Hepatocyte (in vitro differentiated cells): ENCODE measurements around the gene GRXCR1. TPM values are rescaled to one million over a fixed set of nuclear protein-coding genes. Genes with fewer than 3 reads are reported as not detected.

Source experiments
- DNase-seq: peaks from one replicate; pipeline ENCODE4 v3.0.0-alpha.2; 2016; ENCODE audit warnings: low spot score
- H2AFZ ChIP-seq: fragments of 200-600 bp; sonication (generic); 2 replicates; pipeline ENCODE4 v1.6.0; 2016; ENCODE audit warnings: antibody characterized with exemption, mild to moderate bottlenecking
- H3K27ac ChIP-seq: fragments of 200-600 bp; sonication (generic); 2 replicates; pipeline ENCODE4 v1.5.1; 2016; ENCODE audit warnings: mild to moderate bottlenecking
- H3K27me3 ChIP-seq: fragments of 200-600 bp; sonication (generic); 2 replicates; pipeline ENCODE4 v1.6.1; 2016
- H3K36me3 ChIP-seq: fragments of 200-600 bp; sonication (generic); replicated peaks from 2 replicates; pipeline ENCODE4 v1.5.1; 2016; ENCODE audit warnings: low read depth; ENCODE audit not compliant: insufficient read depth
- H3K4me1 ChIP-seq: fragments of 200-600 bp; sonication (generic); 2 replicates; pipeline ENCODE4 v1.5.1; 2016; ENCODE audit warnings: mild to moderate bottlenecking, moderate library complexity; ENCODE audit not compliant: insufficient read depth
- H3K4me2 ChIP-seq: fragments of 200-600 bp; sonication (generic); 2 replicates; pipeline ENCODE4 v1.6.0; 2016
- H3K4me3 ChIP-seq: fragments of 200-600 bp; sonication (generic); 2 replicates; pipeline ENCODE4 v1.5.1; 2016; ENCODE audit warnings: mild to moderate bottlenecking
- H3K79me2 ChIP-seq: fragments of 200-600 bp; sonication (generic); 2 replicates; pipeline ENCODE4 v1.6.0; 2017; ENCODE audit warnings: mild to moderate bottlenecking
- H3K9me2 ChIP-seq: fragments of 200-600 bp; sonication (generic); replicated peaks from 2 replicates; pipeline ENCODE4 v1.6.0; 2017; ENCODE audit warnings: mild to moderate bottlenecking; ENCODE audit not compliant: insufficient read depth
- H3K9me3 ChIP-seq: fragments of 200-600 bp; sonication (generic); 2 replicates; pipeline ENCODE4 v1.5.1; 2016; ENCODE audit warnings: low read depth, mild to moderate bottlenecking
- H4K20me1 ChIP-seq: fragments of 200-600 bp; sonication (generic); 2 replicates; pipeline ENCODE4 v1.6.0; 2016; ENCODE audit warnings: mild to moderate bottlenecking; ENCODE audit not compliant: insufficient read depth, poor library complexity, severe bottlenecking
- CTCF ChIP-seq: fragments of 200-600 bp; sonication (generic); IDR thresholded peaks from 2 replicates; pipeline ENCODE4 v1.5.1; 2016; ENCODE audit warnings: antibody characterized with exemption, mild to moderate bottlenecking; ENCODE audit not compliant: poor library complexity
- EZH2 ChIP-seq: fragments of 200-600 bp; sonication (generic); IDR thresholded peaks from 2 replicates; pipeline ENCODE4 v1.6.1; 2016; ENCODE audit warnings: antibody characterized with exemption, mild to moderate bottlenecking, borderline replicate concordance
- EZH2phosphoT487 ChIP-seq: fragments of 200-600 bp; sonication (generic); IDR thresholded peaks from one replicate; pipeline ENCODE4 v1.6.1; 2018; ENCODE audit warnings: antibody characterized with exemption, mild to moderate bottlenecking, low read depth, moderate library complexity; ENCODE audit not compliant: unreplicated experiment, severe bottlenecking
- WGBS: methylation state at CpG from one replicate; pipeline ENCODE4 v1.1.6; 2016; ENCODE audit warnings: low lambda C conversion rate; ENCODE audit errors: missing lambda C conversion rate; 5-methylcytosine and 5-hydroxymethylcytosine counted together
- polyA plus RNA-seq: library from polyadenylated mRNA; unstranded; fragments of >200 nt; fragmentation: Nextera tagmentation; extraction: Ambion mirVana; gene quantifications from 2 replicates; pipeline ENCODE4 v1.2.1, GENCODE V29; 2016
- total RNA-seq: library from RNA; depleted of rRNA; stranded (reverse); fragments of >200 nt; gene quantifications from 2 replicates; pipeline ENCODE4 v1.2.3, GENCODE V29; 2014

GRXCR1 gene
- total and polyA plus RNA-seq, 2 experiments from 2014 or later, result not detected

- no peaks in the 10 kb centered on the region for H4K20me1 ChIP-seq
- no peak overlapping the region for H3K4me3 ChIP-seq
- WGBS, result 17% methylated on average over 1 of the region's 1 CpG
- H3K4me2 ChIP-seq, result no peak overlapping the region
- H3K79me2 ChIP-seq, result no peaks in the 10 kb centered on the region
- no peaks in the 10 kb centered on the region for H3K9me2 ChIP-seq
- H2AFZ ChIP-seq, result no peak overlapping the region
- H3K9me3 ChIP-seq, result no peaks in the 10 kb centered on the region
- no peak overlapping the region for H3K27ac ChIP-seq
- no peaks in the 10 kb centered on the region for H3K36me3 ChIP-seq
- H3K4me1 ChIP-seq, result no peaks in the 10 kb centered on the region
- no peaks in the 10 kb centered on the region for H3K27me3 ChIP-seq
- TF ChIP-seq EZH2 (no peak), CTCF (no peak), EZH2phosphoT487 (no peak)
- DNase-seq, result peak; percentile 8
Measured at GRCh38 chr4:42845586-42845985, 46.9 kb upstream of the GRXCR1 start.

GRCh38 chr4:42855779-42856178 lies 36.7 kb upstream of the GRXCR1 start:
- no peaks in the 10 kb centered on the region for H3K27me3 ChIP-seq
- H4K20me1 ChIP-seq, result no peaks in the 10 kb centered on the region
- no peaks in the 10 kb centered on the region for H3K9me2 ChIP-seq
- no peak overlapping the region for H3K27ac ChIP-seq
- H3K79me2 ChIP-seq, result no peaks in the 10 kb centered on the region
- no peak overlapping the region for H3K4me2 ChIP-seq
- TF ChIP-seq EZH2phosphoT487 (no peak), EZH2 (no peak), CTCF (no peak)
- no peaks in the 10 kb centered on the region for H3K9me3 ChIP-seq
- no peaks in the 10 kb centered on the region for H3K4me1 ChIP-seq
- no peak overlapping the region for H2AFZ ChIP-seq
- no peak overlapping the region for H3K4me3 ChIP-seq
- no peak for DNase-seq
- no peaks in the 10 kb centered on the region for H3K36me3 ChIP-seq

- Histone ChIP-seq H3K36me3 (no peaks in the 10 kb centered on the region), H3K9me3 (no peaks in the 10 kb centered on the region), H3K79me2 (no peaks in the 10 kb centered on the region), H3K27ac (no peak overlapping the region), H2AFZ (no peak overlapping the region), H3K27me3 (peaks cover 18% of the 10 kb centered on the region), H3K4me2 (no peak overlapping the region), H3K4me3 (no peak overlapping the region), H3K9me2 (no peaks in the 10 kb centered on the region), H4K20me1 (no peaks in the 10 kb centered on the region), H3K4me1 (no peaks in the 10 kb centered on the region)
- DNase-seq, result peak; percentile 74
- no peak for TF ChIP-seq EZH2phosphoT487
- TF ChIP-seq CTCF, result peak; percentile 72
- 12% methylated on average over 3 of the region's 3 CpGs for WGBS
Measured at GRCh38 chr4:42865572-42866189, 26.8 kb upstream of the GRXCR1 start.

GRCh38 chr4:42871261-42871660 lies 21.3 kb upstream of the GRXCR1 start:
- Histone ChIP-seq H3K4me2 (no peak overlapping the region), H3K79me2 (no peaks in the 10 kb centered on the region), H3K9me3 (no peaks in the 10 kb centered on the region), H3K27ac (no peak overlapping the region), H3K27me3 (peaks cover 20% of the 10 kb centered on the region), H3K4me3 (no peak overlapping the region), H3K9me2 (no peaks in the 10 kb centered on the region), H2AFZ (no peak overlapping the region), H4K20me1 (no peaks in the 10 kb centered on the region), H3K4me1 (no peaks in the 10 kb centered on the region), H3K36me3 (no peaks in the 10 kb centered on the region)
- DNase-seq, result no peak
- TF ChIP-seq EZH2 (no peak), EZH2phosphoT487 (no peak)
- 63% methylated on average over 5 of the region's 5 CpGs for WGBS
